HG02571 (cell line): Measurements from ENCODE around the gene GADD45GIP1.
A peak's percentile ranks its signal among the peaks of the same experiment; 100 is the strongest.
"Not testable (repeated sequence)": the region's sequence is repeated elsewhere in the genome, so short reads cannot be mapped to it uniquely, and the experiment has no call there.

Experiments used
- ATAC-seq: cut with Tn5 transposase; IDR thresholded peaks from one replicate; pipeline ENCODE4 v1.9.1; 2021; ENCODE audit warnings: mild to moderate bottlenecking, moderate library complexity; ENCODE audit not compliant: unreplicated experiment

GADD45GIP1 gene

DNA sequence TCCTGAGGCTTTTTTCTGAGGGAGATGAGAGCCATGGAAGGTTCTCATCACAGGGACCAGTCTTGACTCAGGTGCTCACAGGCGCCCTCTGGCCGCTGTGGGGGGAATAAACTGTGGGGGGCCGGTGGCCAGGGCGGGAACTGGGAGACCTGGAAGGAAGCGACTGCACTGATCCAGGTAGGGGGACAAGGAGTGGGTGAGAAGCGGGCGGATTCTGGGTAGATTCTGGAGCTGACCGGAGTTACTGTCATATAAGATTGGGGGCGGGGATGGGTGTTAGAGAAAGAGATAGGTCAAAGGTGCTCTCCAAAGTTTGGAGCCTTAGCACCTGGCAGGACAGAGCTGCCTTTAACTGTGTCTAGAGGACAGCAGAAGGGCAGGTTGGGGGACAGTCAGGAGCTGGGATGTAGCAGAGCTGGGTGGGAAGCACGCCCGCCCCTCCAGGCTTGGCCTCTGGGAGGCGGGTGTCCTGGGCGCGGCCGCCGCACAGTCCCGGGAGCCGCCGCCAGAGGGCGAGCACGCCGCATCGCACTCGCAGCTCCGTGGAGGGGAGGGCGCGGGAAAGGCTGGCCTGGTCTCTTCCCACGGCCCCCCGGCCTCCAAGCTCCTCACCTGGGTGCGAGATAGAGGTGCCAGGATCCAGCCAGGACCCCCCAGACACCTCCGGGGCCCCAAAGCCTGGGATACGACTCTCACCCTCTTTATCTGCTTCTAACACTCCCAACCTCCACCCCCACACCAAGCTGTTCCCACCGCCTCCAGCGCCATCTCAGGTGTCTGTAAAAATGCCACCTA is 8.2 kb upstream of the GADD45GIP1 start:
- ATAC-seq: peak; percentile 74

DNA sequence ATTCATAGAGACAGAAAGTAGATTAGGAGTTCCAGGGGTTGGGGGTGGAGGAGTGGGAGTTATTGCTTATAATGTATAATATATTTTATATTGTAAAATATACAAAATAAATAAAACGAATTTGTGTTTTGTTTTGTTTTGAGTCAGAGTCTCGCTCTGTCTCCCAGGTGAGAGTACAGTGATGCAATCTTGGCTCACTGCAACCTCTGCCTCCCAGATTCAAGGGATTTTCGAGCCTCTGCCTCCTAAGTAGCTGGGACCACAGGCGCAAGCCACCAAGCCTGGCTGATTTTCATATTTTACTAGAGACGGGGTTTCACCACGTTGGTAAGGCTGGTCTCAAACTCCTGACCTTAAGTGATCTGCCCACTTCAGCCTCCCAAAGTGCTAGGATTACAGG is 2.5 kb upstream of the GADD45GIP1 start:
- no peak for ATAC-seq

DNA sequence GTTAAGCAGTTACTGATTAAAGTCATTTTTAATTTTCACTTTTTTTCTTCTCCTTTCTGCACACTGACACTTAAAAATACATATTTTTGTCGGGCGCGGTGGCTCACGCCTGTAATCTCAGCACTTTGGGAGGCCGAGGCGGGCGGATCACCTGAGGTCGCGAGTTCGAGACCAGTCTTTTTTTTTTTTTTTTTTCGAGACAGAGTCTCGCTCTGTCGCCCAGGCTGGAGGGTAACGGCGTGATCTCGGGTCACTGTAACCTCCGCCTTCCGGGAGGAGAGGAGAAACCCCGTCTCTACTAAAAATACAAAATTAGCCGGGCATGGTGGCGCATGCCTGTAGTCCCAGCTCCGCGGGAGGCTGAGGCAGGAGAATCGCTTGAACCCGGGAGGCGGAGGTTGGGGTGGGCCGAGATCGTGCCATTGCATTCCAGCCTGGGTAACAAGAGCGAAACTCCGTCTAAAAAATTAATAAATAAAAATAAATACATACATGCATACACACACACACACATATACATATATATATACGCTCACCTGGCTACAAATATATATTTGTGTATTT is 448 bp upstream of the GADD45GIP1 start:
- ATAC-seq: not testable (repeated sequence)

- no peak for ATAC-seq
Measured at GRCh38 chr19:12955996-12956395, 1.0 kb downstream of the GADD45GIP1 start.

DNA sequence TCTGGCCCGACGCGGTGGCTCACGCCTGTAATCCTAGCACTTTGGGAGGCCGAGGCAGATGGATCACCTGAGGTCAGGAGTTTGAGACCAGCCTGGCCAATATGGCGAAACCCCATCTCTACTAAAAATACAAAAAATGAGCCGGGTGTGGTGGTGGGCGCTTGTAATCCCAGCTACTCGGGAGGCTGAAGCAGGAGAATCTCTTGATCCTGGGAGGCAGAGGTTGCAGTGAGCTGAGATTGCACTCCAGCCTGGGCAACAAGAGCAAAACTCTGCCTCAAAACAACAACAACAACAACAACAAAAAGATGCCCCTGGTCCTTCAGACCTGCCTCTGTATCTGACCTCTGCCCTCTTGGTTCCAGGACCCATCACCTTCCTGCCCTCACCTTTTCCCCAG is 1.4 kb downstream of the GADD45GIP1 start:
- ATAC-seq: not testable (repeated sequence)

- no peak for ATAC-seq
Measured at GRCh38 chr19:12954612-12954962, 2.4 kb downstream of the GADD45GIP1 start.

DNA sequence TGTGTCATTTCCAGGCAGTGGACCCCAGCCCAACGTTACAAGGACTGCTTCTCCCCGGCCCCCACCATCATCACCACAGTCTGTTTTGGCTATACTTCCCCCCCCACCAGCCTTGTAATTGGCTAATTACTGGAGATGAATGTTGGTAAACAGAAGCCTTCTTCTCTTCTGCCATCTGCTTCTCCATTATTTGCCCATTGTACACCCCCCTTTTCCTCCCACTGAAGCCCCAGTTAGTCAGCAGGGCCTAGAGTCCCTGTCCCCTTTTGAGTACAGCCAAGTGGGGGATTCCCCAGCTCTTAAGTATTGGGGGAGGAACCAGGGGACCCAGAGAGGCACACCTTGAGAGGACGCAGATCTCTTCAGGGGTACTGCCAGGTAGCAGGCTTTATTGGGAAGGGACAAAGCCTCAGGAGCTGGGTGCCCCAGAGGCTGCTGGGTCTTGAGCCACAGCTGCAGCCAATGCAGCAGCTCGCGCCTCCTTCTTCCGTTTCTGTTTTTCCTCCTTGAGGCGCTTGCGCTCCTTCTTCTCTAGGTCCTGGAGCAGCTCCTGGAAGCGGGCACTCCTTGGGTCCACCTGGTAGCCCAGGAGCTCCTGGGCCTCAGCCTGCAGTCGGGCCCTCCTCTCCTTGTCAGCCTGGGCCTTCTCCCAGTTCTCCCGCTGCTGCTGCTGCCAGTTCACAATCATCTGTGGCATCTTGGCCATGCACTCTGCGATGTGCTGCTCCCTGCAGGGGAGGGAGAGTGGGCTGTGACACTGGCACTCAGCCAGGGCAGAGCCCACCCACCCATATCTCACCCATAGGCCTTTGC is 3.0 kb downstream of the GADD45GIP1 start:
- no peak for ATAC-seq

DNA sequence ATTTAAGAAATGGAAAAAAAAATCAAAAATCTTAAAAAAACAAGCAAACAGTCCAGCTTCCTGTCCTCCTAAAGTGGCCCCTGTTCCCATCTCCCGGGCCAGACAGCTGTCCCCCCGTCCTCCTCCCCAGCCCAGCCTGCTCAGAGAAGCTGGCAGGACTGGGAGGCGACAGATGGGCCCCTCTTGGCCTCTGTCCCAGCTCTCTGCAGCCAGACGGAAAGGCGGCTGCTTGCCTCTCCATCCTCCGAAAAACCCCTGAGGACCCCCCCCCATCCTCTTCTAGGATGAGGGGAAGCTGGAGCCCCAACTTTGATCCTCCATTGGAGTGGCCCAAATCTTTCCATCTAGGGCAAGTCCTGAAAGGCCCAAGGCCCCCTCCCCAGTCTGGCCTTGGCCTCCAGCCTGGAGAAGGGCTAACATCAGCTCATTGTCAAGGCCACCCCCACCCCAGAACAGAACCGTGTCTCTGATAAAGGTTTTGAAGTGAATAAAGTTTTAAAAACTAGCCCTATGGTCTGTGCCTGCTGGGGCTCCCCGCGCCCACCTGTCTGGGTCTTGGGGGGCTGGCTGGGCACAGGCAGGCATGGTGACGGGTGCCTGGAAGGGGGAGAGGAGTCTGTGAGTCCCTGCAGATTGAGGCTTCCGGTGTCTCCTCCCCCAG is 3.8 kb downstream of the GADD45GIP1 start:
- ATAC-seq: no peak

GRCh38 chr19:12952488-12953137 is 4.4 kb downstream of the GADD45GIP1 start:
- no peak for ATAC-seq

GRCh38 chr19:12952050-12952449 is 5.0 kb downstream of the GADD45GIP1 start:
- not testable (repeated sequence) for ATAC-seq

DNA sequence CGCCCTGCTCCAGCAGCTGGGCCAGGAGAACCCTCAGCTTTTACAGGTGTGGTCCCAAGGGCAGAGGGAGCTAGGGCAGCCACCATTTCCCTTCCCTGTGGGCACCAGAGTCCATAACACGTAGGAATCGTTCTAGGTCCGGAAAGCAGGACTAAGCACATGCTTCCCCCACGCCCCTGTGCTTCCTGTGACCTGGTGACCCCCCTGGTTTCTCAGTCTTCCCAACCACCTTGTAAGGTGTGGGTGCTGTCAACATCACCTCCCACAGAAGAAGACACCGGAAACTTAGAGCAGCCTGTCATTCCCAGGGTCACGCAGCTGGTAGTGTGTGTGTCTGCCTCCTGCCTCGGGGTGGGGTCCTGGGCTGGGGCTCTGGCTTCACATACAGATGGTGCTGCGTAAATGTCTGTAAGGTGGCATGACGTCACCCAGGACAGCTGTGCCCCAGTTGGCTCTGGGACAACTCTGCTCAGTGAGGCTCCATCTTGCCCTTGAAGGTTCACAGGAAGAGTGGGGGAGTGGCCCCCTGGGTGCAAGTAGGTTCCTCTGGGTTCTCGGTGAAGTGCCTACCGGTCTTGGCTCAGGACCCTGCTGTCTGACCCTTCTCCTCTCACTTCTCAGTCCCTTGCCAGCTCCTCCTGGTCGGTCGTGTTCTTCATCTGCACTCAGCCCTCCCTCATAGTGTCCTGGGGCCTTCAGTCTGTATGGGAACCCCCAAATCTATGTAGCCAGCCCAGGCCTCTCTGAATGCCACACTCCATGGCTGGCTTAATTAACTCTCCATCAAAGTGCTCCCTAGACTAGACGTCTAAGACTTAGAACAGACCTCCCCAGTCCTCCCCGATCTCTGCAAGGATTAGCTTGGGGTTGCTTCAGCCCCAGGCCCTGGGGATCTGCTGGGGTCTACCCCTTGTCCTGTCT is 7.4 kb downstream of the GADD45GIP1 start:
- no peak for ATAC-seq

GRCh38 chr19:12948612-12949362 is 8.2 kb downstream of the GADD45GIP1 start:
- ATAC-seq: no peak

DNA sequence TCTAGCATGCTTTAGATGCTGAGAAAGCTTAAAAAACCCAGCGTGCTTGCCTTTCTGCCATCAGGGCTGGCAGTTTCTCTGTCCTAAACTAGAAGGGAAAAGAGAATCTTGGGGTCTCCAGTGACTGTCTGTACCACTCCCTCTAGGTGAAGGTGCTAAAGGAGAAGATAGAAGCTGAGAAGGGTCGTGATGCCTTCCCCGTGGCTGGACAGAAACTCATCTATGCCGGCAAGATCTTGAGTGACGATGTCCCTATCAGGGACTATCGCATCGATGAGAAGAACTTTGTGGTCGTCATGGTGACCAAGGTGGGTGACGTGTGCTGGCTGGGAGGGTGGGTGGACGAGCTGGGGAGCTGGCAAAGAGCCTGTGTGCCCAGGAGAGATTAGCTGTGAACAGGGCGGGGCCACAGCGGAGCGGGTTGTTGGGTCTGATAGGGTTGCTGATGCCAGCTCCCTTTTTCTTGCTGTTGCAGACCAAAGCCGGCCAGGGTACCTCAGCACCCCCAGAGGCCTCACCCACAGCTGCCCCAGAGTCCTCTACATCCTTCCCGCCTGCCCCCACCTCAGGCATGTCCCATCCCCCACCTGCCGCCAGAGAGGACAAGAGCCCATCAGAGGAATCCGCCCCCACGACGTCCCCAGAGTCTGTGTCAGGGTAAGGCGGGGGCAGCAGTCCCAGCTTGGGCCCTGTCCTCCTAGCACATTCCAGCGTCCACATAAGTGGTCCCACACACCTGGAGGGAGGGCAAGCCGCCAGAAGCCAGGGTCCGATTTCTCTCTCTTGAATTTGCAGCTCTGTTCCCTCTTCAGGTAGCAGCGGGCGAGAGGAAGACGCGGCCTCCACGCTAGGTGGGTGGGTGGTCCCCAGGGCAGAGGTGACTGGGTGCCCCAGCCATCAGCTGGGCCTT is 9.1 kb downstream of the GADD45GIP1 start:
- ATAC-seq: no peak

DNA sequence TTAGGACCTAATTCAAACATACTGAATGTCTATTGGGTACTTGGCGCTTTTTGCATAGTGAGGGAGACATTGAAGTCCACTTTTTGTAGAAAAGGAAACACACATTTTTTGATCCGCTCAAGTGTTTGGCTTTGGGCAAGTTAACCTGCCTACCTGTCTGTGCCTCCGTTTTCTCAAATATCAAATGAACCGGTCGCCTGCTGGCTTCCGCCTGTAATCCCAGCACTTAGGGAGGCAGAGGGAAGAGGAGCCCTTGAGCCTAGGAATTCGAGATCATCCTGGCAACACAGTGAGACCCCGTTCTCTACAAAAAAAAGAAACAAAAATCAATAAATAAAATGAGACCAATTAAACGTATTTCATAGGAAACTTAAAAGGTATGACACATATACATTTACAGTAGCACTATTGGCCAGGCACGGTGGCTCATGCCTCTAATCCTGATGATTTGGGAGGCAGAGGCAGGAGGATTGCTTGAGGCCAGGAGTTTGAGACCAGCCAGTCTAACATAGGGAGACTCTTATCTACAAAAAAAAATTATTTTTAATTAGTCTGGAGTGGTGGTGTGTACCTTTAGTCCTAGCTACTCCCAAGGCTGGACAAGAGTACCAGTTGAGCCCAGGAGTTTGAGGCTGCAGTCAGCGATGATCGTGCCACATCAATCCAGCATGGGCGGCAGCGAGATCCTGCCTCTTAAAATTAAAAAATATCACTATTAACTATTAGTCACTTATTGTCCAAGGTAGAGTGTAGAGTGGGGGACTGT is 10.1 kb downstream of the GADD45GIP1 start:
- no peak for ATAC-seq

DNA sequence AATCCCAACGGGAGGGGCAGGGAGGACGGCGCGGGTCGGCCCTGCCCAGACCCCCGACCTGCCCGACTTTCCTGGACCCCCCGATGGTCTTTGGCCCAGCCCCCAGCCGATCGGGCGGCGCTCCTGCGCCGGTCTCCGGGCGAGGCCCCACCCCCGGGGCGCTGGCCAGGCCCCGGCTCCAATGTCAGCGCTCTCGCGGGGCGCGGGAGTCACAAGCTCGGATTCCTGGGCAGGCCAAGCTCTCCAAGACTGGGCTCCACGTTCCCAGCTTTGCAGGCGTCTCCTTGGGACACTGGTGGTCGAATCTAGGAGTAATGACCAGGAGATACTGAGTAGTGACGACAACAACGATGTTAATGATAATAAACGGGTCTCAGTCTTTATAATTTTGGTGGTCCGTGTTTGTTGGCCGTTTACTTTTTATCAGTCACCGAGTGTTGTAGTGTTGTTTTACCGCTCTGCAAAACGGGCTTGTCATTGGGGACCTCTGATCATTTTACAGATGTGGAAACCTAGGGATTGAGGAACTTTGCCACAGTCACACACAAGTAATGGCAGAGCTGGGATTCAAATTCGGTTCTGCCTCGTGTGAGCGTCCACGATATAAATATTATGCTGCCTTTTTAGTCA is 10.8 kb downstream of the GADD45GIP1 start:
- peak; percentile 33 for ATAC-seq

- ATAC-seq: peak; percentile 70
Measured at GRCh38 chr19:12945479-12946091, 11.4 kb downstream of the GADD45GIP1 start, which contains the start of gene RAD23A. TSS of gene RAD23A (plus strand) at chr19:12945862. CDS start at chr19:12945949, 87 bp downstream.
